GM12878 (cell line): ENCODE data around the gene GSTA4. TPM values are rescaled to one million over a fixed set of nuclear protein-coding genes. Genes with fewer than 3 reads are reported as not detected.

ENCODE experiments used
- ATAC-seq: fragments of 200-7000 bp; cut with Tn5 transposase; 3 replicates; pipeline ENCODE4 v1.9.1; 2020; ENCODE audit warnings: mild to moderate bottlenecking, moderate library complexity
- BruUV-seq: library from RNA; stranded (reverse); fragments of 400-500 nt; replicated peaks from 2 replicates; lab custom pipeline; 2021; lab: Mats Ljungman, UMichigan
- CTCF ChIA-PET: fragments of 300-600 bp; sonication (Branson Sonifier 250); formaldehyde crosslinking; extraction: SDS; loops from one replicate; lab custom pipeline; 2021; ENCODE audit warnings: inconsistent platforms; lab: Yijun Ruan, JAX
- POLR2A ChIA-PET: fragments of 350-600 bp; formaldehyde crosslinking; extraction: SDS; loops from one replicate; lab custom pipeline; 2021; ENCODE audit warnings: inconsistent platforms; lab: Charles Lee
- RAD21 ChIA-PET: fragments of 300-600 bp; sonication (Branson Sonifier 250); formaldehyde crosslinking; loops from one replicate; lab custom pipeline; 2023; ENCODE audit warnings: antibody characterized with exemption; ENCODE audit not compliant: unreplicated experiment; lab: Charles Lee
- SMC1A ChIA-PET: fragments of 300-600 bp; sonication (Branson Sonifier 250); formaldehyde crosslinking; loops from one replicate; lab custom pipeline; 2023; ENCODE audit not compliant: unreplicated experiment, uncharacterized antibody; lab: Charles Lee
- DNase-seq: peaks from one replicate; pipeline ENCODE4 v3.0.0-alpha.2; 2011; ENCODE audit warnings: low read depth, low spot score
- FAIRE-seq: peaks from 3 replicates; lab custom pipeline; 2011; peaks lifted over from hg19 to GRCh38; lab: Jason Lieb, UNC
- H2AFZ ChIP-seq: 2 replicates; pipeline ENCODE4 v1.6.0; 2011; ENCODE audit warnings: low read depth, low read length, control low read depth; ENCODE audit not compliant: control insufficient read depth
- H3K27ac ChIP-seq: 2 replicates; pipeline ENCODE4 v1.5.1; 2011; ENCODE audit warnings: control low read depth; ENCODE audit not compliant: control insufficient read depth, insufficient read depth
- H3K27me3 ChIP-seq, 2 experiments: replicated peaks in 1 of 2; 2 replicates each; pipeline versions ENCODE4 v1.6.0 to v1.6.1; 2011; ENCODE audit warnings: low read length in 1 of 2; ENCODE audit not compliant: control insufficient read depth in 2 of 2, insufficient read depth in 2 of 2
- H3K36me3 ChIP-seq, 2 experiments: 2 replicates each; pipeline ENCODE4 v1.5.1; 2011; ENCODE audit warnings: low read length in 1 of 2; ENCODE audit not compliant: control insufficient read depth in 2 of 2, insufficient read depth in 2 of 2
- H3K4me1 ChIP-seq: 2 replicates; pipeline ENCODE4 v1.6.1; 2011; ENCODE audit warnings: mild to moderate bottlenecking, low read length, moderate library complexity, mixed read lengths; ENCODE audit not compliant: control insufficient read depth, insufficient read depth
- H3K4me2 ChIP-seq: 2 replicates; pipeline ENCODE4 v1.6.0; 2011; ENCODE audit warnings: control low read depth; ENCODE audit not compliant: control insufficient read depth, insufficient read depth
- H3K4me3 ChIP-seq: fragments of 200-600 bp; sonication (generic); 2 replicates; pipeline ENCODE4 v1.5.1; 2016
- H3K79me2 ChIP-seq: 2 replicates; pipeline ENCODE4 v1.6.0; 2011; ENCODE audit warnings: low read length; ENCODE audit not compliant: control insufficient read depth, insufficient read depth
- H3K9ac ChIP-seq: 2 replicates; pipeline ENCODE4 v1.8.0; 2011; ENCODE audit warnings: low read length, control low read depth, mixed read lengths; ENCODE audit not compliant: control insufficient read depth, insufficient read depth
- H3K9me3 ChIP-seq: replicated peaks from 3 replicates; pipeline ENCODE4 v1.5.1; 2011; ENCODE audit warnings: mild to moderate bottlenecking, low read length; ENCODE audit not compliant: control insufficient read depth, insufficient read depth
- H4K20me1 ChIP-seq: 2 replicates; pipeline ENCODE4 v1.6.0; 2011; ENCODE audit not compliant: control insufficient read depth, insufficient read depth
- BCLAF1 ChIP-seq: fragments of 450-650 bp; IDR thresholded peaks from 2 replicates; pipeline ENCODE4 v1.6.1; 2017; ENCODE audit warnings: antibody characterized with exemption, mild to moderate bottlenecking, moderate library complexity
- CBFB ChIP-seq: IDR thresholded peaks from 2 replicates; pipeline ENCODE4 v1.6.1; 2016; ENCODE audit warnings: antibody characterized with exemption, low read depth
- CHD1 ChIP-seq: IDR thresholded peaks from 2 replicates; pipeline ENCODE4 v1.6.1; 2012; ENCODE audit warnings: low read depth, low read length, improper control_type of control experiment
- CHD2 ChIP-seq: IDR thresholded peaks from 2 replicates; pipeline ENCODE4 v1.6.1; 2011; ENCODE audit warnings: low read depth, low read length, improper control_type of control experiment, borderline replicate concordance
- CREM ChIP-seq: IDR thresholded peaks from 2 replicates; pipeline ENCODE4 v1.6.1; 2014; ENCODE audit warnings: antibody characterized with exemption, low read depth
- FOS ChIP-seq: IDR thresholded peaks from 3 replicates; pipeline ENCODE4 v1.6.1; 2011; ENCODE audit warnings: borderline replicate concordance; ENCODE audit not compliant: insufficient read length; ENCODE audit errors: extremely low read depth
- JUND ChIP-seq: IDR thresholded peaks from 2 replicates; pipeline ENCODE4 v1.6.1; 2012; ENCODE audit warnings: low read depth, mild to moderate bottlenecking, low read length, improper control_type of control experiment, moderate library complexity
- KAT2A ChIP-seq: conservative IDR thresholded peaks from 2 replicates; pipeline ENCODE4 v1.6.1; 2011; ENCODE audit warnings: low read depth, low read length; ENCODE audit not compliant: control insufficient read depth
- NFYA ChIP-seq: IDR thresholded peaks from 2 replicates; pipeline ENCODE4 v1.6.1; 2011; ENCODE audit warnings: low read depth, mild to moderate bottlenecking, low read length, improper control_type of control experiment, borderline replicate concordance
- RBBP5 ChIP-seq: fragments of 200-600 bp; sonication (generic); conservative IDR thresholded peaks from 2 replicates; pipeline ENCODE4 v1.6.1; 2016
- TCF3 ChIP-seq: IDR thresholded peaks from 2 replicates; pipeline ENCODE4 v1.6.1; 2012; ENCODE audit warnings: low read depth, mild to moderate bottlenecking, low read length, borderline replicate concordance; ENCODE audit not compliant: insufficient read depth
- WRNIP1 ChIP-seq: IDR thresholded peaks from 2 replicates; pipeline ENCODE4 v1.6.1; 2011; ENCODE audit warnings: low read depth, low read length, improper control_type of control experiment, borderline replicate concordance
- ZBED1 ChIP-seq: IDR thresholded peaks from 2 replicates; pipeline ENCODE4 v1.6.1; 2016; ENCODE audit warnings: borderline replicate concordance
- ZNF384 ChIP-seq: IDR thresholded peaks from 2 replicates; pipeline ENCODE4 v1.6.1; 2012; ENCODE audit warnings: low read depth, mild to moderate bottlenecking, low read length, improper control_type of control experiment, borderline replicate concordance
- WGBS: methylation state at CpG from one replicate; pipeline ENCODE4 v1.1.6; 2016; ENCODE audit warnings: low lambda C conversion rate; ENCODE audit not compliant: insufficient replicate concordance, insufficient coverage; ENCODE audit errors: missing lambda C conversion rate; 5-methylcytosine and 5-hydroxymethylcytosine counted together
- in situ Hi-C: fragments of 300-500 bp; cut with MboI; formaldehyde crosslinking; loops from 9 replicates; pipeline ENCODE4 v1.14.3; 2018; ENCODE audit warnings: mixed read lengths
- intact Hi-C: fragments of 100-400 bp; cut with micrococcal nuclease; formaldehyde crosslinking; loops from one replicate; pipeline ENCODE4 v1.14.2; 2022; ENCODE audit not compliant: unreplicated experiment
- polyA plus RNA-seq, 11 experiments: library from polyadenylated mRNA; depleted of rRNA in 4 of 11; unstranded in 6 of 11; stranded (reverse) in 5 of 11; fragments of >200 nt; fragmentation: Nextera tagmentation in 4 of 11; fragmentation: Illumina TruSeq in 1 of 11; extraction: Ambion mirVana in 4 of 11; extraction: Trizol in 1 of 11; gene quantifications; 1 replicate in 1 of 11; 2 replicates in 10 of 11; pipeline versions ENCODE4 v1.2.1 to v1.2.3, GENCODE V29; 2011 to 2016; ENCODE audit warnings: inconsistent platforms in 2 of 11, missing spikeins in 2 of 11, low read depth in 1 of 11
- total RNA-seq, 4 experiments: library from RNA; depleted of rRNA in 3 of 4; stranded (reverse); fragments of >200 nt in 3 of 4; fragmentation: Illumina TruSeq in 1 of 4; extraction: Trizol in 1 of 4; gene quantifications; 2 replicates each; pipeline versions ENCODE4 v1.2.1 to v1.2.3, GENCODE V29; 2013 to 2021
- TF ChIP-seq, protein P1 (sequence below): fragments of 450-650 bp; IDR thresholded peaks from 2 replicates; pipeline ENCODE4 v1.6.1; 2016; ENCODE audit warnings: mild to moderate bottlenecking
- TF ChIP-seq, protein P2 (sequence below): IDR thresholded peaks from 2 replicates; pipeline ENCODE4 v1.6.1; 2012; ENCODE audit warnings: low read depth, low read length, improper control_type of control experiment
- TF ChIP-seq, protein P3 (sequence below): IDR thresholded peaks from 2 replicates; pipeline ENCODE4 v1.6.1; 2011; ENCODE audit warnings: low read depth, mild to moderate bottlenecking, low read length, moderate library complexity, borderline replicate concordance; ENCODE audit errors: extremely low read depth

Gene GSTA4
- total and polyA plus RNA-seq, 10 of the 15 experiments (the other 5 are each of a cell fraction or from before 2014, with no cell fraction given) = 1.9 to 9.7 (median 4.4) TPM

GRCh38 chr6:52992980-52993920 is 1.8 kb downstream of the GSTA4 start:
- H3K9me3 ChIP-seq = no peaks in the 10 kb centered on the region
- DNase-seq = no peak
- intact Hi-C loops = loop anchor here (10.0 kb wide), 2 partner anchors 568 to 708 kb away; partner anchors contain the start of genes EFHC1 and MCM3
- ATAC-seq = no peak
- no peaks in the 10 kb centered on the region for H4K20me1 ChIP-seq
- POLR2A ChIA-PET = no interaction called here
- FAIRE-seq = no peak
- H3K4me3 ChIP-seq = no peak overlapping the region
- H3K36me3 ChIP-seq = no peaks in the 10 kb centered on the region
- H3K4me1 ChIP-seq = no peaks in the 10 kb centered on the region
- SMC1A ChIA-PET = interaction anchor here (1.1 to 2.7 kb wide), 6 partner anchors 9 to 101 kb away, joined by 3 to 18 read pairs (median 4); partner anchors contain the start of gene FBXO9
- RAD21 ChIA-PET = no interaction called here
- no peak overlapping the region for H3K9ac ChIP-seq
- no peaks in the 10 kb centered on the region for H3K79me2 ChIP-seq
- in situ Hi-C loops = no loop called here
- no peaks in the 10 kb centered on the region for H3K27me3 ChIP-seq
- WGBS = 79% methylated on average over 8 of the region's 8 CpGs
- CTCF ChIA-PET = interaction anchor here (1.3 to 3.5 kb wide), 5 partner anchors 10 to 111 kb away, joined by 4 to 24 read pairs (median 21); no protein-coding TSS in a partner anchor
- no peak overlapping the region for H2AFZ ChIP-seq
- no TSS peak for BruUV-seq
- no peak overlapping the region for H3K27ac ChIP-seq
- no peak overlapping the region for H3K4me2 ChIP-seq
- no peak for TF ChIP-seq RBBP5
- no peak for TF ChIP-seq BCLAF1
- no peak for TF ChIP-seq KAT2A
- TF ChIP-seq CHD1 = no peak
- no peak for TF ChIP-seq JUND
- no peak for TF ChIP-seq ZBED1
- no peak for TF ChIP-seq WRNIP1
- TF ChIP-seq, protein P1, sequence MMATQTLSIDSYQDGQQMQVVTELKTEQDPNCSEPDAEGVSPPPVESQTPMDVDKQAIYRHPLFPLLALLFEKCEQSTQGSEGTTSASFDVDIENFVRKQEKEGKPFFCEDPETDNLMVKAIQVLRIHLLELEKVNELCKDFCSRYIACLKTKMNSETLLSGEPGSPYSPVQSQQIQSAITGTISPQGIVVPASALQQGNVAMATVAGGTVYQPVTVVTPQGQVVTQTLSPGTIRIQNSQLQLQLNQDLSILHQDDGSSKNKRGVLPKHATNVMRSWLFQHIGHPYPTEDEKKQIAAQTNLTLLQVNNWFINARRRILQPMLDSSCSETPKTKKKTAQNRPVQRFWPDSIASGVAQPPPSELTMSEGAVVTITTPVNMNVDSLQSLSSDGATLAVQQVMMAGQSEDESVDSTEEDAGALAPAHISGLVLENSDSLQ = no peak
- no peak for TF ChIP-seq TCF3
- TF ChIP-seq CHD2 = no peak
- TF ChIP-seq, protein P2, sequence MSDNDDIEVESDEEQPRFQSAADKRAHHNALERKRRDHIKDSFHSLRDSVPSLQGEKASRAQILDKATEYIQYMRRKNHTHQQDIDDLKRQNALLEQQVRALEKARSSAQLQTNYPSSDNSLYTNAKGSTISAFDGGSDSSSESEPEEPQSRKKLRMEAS = no peak
- no peak for TF ChIP-seq CREM
- TF ChIP-seq FOS = no peak
- no peak for TF ChIP-seq CBFB
- no peak for TF ChIP-seq NFYA
- TF ChIP-seq, protein P3, sequence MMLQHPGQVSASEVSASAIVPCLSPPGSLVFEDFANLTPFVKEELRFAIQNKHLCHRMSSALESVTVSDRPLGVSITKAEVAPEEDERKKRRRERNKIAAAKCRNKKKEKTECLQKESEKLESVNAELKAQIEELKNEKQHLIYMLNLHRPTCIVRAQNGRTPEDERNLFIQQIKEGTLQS = no peak
- no peak for TF ChIP-seq ZNF384
